Measurements from ENCODE around the gene GPBAR1.

Gene GPBAR1

DNA sequence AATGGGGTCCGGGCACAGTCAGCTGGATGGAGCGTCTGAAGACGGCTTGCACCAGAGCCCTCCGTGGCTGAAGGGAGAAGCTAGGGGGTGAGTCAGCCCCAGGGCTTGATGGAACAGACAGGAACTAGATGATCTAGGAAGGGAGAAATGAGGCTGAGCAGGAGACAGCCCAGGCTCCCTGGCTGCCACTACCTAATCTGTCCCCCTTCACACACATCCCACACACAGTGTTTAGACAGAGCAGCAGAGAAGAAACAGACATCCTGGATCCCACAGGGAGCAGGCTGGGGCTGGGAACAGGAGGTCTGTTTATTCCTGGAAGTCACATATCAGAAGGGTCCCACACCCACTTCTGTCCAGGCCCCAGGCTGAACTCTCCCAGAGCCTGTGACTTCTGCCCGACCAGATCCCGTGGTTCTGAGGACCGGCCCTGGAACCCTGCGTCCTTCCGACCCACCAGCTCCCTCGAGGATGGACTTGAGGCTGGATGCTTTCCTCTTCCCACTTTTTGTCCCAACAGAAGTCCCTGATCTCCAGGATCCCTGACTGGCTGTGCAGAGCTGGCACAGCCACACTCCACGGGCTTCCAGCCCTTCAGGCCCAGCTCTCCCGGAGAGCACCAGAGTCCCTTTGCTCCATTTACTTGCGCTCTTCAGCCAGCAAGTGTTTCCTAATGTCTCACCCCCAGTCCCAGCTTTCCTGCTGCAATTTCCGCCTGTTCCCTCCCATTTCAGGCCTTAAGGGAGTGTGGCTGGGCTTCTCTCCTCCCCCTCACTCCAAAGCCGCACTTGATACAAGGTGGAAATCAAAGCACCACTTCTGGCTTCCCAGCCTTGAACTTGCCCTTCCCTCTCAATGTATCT, 1.5 kb upstream of the GPBAR1 start:
- Histone ChIP-seq H3K4me1 (ENCODE audit: control insufficient read depth in 2 of 2, insufficient read depth in 2 of 2, low read length in 2 of 2) (peaks cover 40 to 44% of the 10 kb centered on the region in 2 donors), H3K9me3 (ENCODE audit: control insufficient read depth in 2 of 2, low read length in 2 of 2) (no peaks in the 10 kb centered on the region), H3K4me3 (ENCODE audit: low read length in 2 of 2) (no peak overlapping the region), H3K9ac (ENCODE audit: low read depth in 1 of 2, low read length in 2 of 2) (no peak overlapping the region), H3K27me3 (ENCODE audit: control insufficient read depth in 2 of 2, insufficient read depth in 2 of 2, low read length in 2 of 2) (no peaks in the 10 kb centered on the region), H3K27ac (ENCODE audit: low read depth in 2 of 2, low read length in 2 of 2) (peak overlapping the region; percentile 67 to 70), H3K36me3 (ENCODE audit: control insufficient read depth in 2 of 2, insufficient read depth in 2 of 2, low read length in 2 of 2) (peaks cover 22 to 27% of the 10 kb centered on the region in 2 donors)

DNA sequence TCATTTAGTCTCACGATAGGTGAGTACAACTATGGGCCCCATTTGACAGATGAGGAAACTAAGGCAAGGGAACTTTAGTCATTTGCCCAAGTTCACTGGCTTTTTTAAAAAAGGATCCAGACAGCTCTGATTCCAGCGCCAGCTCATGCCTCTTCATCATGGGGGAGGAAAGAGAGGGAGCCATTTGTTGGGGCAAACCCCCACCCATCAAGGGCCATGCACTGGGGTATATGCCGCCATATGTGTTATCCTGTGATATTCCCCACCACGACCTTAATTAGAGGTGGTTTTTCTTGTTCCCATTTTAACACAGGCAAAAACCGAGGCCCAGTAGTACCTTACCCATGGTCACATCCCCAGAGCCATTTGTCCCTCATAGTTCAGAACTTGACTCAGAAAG, 649 bp upstream of the GPBAR1 start:
- Histone ChIP-seq H3K4me3 (ENCODE audit: low read length in 2 of 2) (no peak overlapping the region), H3K9me3 (ENCODE audit: control insufficient read depth in 2 of 2, low read length in 2 of 2) (no peaks in the 10 kb centered on the region), H3K36me3 (ENCODE audit: control insufficient read depth in 2 of 2, insufficient read depth in 2 of 2, low read length in 2 of 2) (peaks cover 16 to 26% of the 10 kb centered on the region in 2 donors), H3K27me3 (ENCODE audit: control insufficient read depth in 2 of 2, insufficient read depth in 2 of 2, low read length in 2 of 2) (no peaks in the 10 kb centered on the region), H3K4me1 (ENCODE audit: control insufficient read depth in 2 of 2, insufficient read depth in 2 of 2, low read length in 2 of 2) (peaks cover 48 to 53% of the 10 kb centered on the region in 2 donors), H3K27ac (ENCODE audit: low read depth in 2 of 2, low read length in 2 of 2) (peak overlapping the region; percentile 67 to 70), H3K9ac (ENCODE audit: low read depth in 1 of 2, low read length in 2 of 2) (no peak overlapping the region)

DNA sequence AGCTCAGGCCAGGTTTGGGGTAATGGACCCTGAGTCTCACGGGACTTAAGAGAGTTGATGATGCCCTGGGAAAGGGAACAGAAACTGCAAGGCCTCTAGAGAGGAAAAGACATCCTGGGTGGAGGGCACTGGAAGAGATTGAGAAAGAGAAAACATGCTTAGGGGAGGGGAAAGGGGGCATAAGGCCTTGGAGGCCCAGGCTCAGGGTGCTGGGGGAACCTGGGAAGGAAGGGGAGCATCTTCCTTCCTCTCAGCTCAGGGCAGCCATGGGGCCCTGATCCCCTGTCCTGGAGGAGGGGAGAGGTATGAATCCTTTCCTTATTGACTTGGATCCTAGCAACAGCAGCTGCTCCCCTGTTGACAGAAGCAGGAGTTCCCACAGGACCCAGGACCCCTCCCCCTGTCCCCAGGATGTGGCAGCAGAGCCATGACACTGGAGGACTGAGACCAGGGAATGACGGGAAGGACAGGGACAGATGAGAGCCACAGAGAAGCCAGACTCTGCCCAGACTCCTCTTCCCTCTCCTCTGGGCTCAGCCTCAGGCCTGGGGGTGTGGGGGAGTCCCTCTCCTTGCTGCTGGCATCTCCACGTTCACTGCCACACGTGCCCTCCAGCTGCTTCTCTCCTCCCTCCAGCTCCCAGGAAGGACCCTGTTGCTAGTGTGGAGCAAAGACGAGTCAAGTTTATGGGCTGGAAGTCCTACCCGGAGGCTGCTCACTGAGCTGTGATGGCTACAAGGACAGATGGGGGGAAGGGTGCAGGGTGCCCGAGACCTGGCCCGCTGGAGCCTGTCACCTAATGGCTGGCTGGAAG, 815 bp downstream of the GPBAR1 start:
- Histone ChIP-seq H3K27me3 (ENCODE audit: control insufficient read depth in 2 of 2, insufficient read depth in 2 of 2, low read length in 2 of 2) (no peaks in the 10 kb centered on the region), H3K27ac (ENCODE audit: low read depth in 2 of 2, low read length in 2 of 2) (peak overlapping the region; percentile 33 to 50), H3K4me3 (ENCODE audit: low read length in 2 of 2) (peak overlapping the region in 1 of 2 donors; percentile 25), H3K36me3 (ENCODE audit: control insufficient read depth in 2 of 2, insufficient read depth in 2 of 2, low read length in 2 of 2) (peaks cover 25 to 28% of the 10 kb centered on the region in 2 donors), H3K4me1 (ENCODE audit: control insufficient read depth in 2 of 2, insufficient read depth in 2 of 2, low read length in 2 of 2) (peaks cover 56 to 60% of the 10 kb centered on the region in 2 donors), H3K9ac (ENCODE audit: low read depth in 1 of 2, low read length in 2 of 2) (peak overlapping the region in 1 of 2 donors; percentile 52), H3K9me3 (ENCODE audit: control insufficient read depth in 2 of 2, low read length in 2 of 2) (no peaks in the 10 kb centered on the region)

DNA sequence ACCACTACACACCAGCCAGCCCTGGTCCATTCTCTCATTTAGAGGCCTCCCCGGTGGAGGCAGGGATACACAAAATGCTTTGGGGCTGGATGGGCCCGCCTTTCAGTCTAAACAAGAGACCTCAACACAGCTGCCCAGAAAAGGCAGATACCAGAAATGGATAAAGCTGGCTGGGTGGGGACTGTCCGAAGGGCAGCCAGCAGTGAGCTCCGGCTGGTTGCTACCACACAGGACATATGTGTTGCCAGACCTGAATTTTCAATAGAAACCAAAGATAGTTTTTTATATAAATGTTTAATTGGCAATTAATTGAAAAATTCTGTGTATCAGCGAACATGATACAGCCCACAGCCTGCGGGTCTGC, 1.4 kb downstream of the GPBAR1 start:
- Histone ChIP-seq H3K36me3 (ENCODE audit: control insufficient read depth in 2 of 2, insufficient read depth in 2 of 2, low read length in 2 of 2) (peaks cover 28 to 29% of the 10 kb centered on the region in 2 donors), H3K9ac (ENCODE audit: low read depth in 1 of 2, low read length in 2 of 2) (no peak overlapping the region), H3K4me3 (ENCODE audit: low read length in 2 of 2) (no peak overlapping the region), H3K9me3 (ENCODE audit: control insufficient read depth in 2 of 2, low read length in 2 of 2) (no peaks in the 10 kb centered on the region), H3K4me1 (ENCODE audit: control insufficient read depth in 2 of 2, insufficient read depth in 2 of 2, low read length in 2 of 2) (peaks cover 56 to 60% of the 10 kb centered on the region in 2 donors), H3K27ac (ENCODE audit: low read depth in 2 of 2, low read length in 2 of 2) (peak overlapping the region in 1 of 2 donors; percentile 50), H3K27me3 (ENCODE audit: control insufficient read depth in 2 of 2, insufficient read depth in 2 of 2, low read length in 2 of 2) (no peaks in the 10 kb centered on the region)

DNA sequence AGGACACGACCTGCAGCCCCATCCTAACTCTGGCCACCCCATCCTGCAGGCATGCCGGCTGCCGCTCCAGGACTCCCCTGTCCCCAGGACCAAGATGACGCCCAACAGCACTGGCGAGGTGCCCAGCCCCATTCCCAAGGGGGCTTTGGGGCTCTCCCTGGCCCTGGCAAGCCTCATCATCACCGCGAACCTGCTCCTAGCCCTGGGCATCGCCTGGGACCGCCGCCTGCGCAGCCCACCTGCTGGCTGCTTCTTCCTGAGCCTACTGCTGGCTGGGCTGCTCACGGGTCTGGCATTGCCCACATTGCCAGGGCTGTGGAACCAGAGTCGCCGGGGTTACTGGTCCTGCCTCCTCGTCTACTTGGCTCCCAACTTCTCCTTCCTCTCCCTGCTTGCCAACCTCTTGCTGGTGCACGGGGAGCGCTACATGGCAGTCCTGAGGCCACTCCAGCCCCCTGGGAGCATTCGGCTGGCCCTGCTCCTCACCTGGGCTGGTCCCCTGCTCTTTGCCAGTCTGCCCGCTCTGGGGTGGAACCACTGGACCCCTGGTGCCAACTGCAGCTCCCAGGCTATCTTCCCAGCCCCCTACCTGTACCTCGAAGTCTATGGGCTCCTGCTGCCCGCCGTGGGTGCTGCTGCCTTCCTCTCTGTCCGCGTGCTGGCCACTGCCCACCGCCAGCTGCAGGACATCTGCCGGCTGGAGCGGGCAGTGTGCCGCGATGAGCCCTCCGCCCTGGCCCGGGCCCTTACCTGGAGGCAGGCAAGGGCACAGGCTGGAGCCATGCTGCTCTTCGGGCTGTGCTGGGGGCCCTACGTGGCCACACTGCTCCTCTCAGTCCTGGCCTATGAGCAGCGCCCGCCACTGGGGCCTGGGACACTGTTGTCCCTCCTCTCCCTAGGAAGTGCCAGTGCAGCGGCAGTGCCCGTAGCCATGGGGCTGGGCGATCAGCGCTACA, 2.1 kb downstream of the GPBAR1 start:
- no peaks in the 10 kb centered on the region for H3K9me3 ChIP-seq (ENCODE audit: control insufficient read depth in 2 of 2, low read length in 2 of 2)

DNA sequence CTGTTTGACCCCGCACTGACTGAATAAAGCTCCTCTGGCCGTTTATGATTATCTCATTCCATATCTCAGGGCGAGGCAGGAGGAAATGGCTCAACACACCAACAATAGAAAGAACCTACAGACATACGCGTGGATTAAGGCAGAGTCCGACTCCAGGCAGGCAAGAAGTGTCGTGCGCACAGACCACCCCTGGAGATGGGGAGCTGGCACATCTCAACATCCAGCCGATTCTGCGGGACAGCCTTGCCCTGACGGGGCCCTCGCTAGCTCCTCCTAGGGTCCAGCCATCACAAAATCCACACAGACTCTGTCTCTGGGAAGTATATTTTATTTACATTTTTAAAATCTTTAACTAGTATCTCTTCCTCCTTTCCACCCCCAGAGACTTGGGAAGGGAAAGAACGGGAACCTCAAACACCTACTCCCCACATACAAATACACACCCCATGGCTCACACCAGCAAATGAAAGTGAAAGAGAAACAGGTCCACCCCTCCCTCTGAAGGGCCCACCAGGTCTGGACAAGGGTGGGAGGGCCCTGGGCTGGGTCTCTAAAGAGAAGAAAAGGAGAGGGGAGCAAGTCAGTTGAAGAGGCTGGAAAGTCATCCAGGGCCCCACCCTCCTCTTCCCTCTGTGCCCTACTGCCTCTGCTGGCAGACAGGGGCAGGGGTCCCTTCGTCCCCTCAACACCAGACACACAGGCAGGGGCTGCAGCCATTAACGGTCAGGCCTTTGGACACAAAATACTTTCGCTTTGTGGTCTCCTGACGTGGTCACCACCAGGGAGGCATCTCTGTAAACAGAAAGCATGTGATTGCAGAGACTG, 3.2 kb downstream of the GPBAR1 start:
- Histone ChIP-seq H3K27me3 (ENCODE audit: control insufficient read depth in 2 of 2, insufficient read depth in 2 of 2, low read length in 2 of 2) (no peaks in the 10 kb centered on the region), H3K27ac (ENCODE audit: low read depth in 2 of 2, low read length in 2 of 2) (peak overlapping the region; percentile 90 to 93), H3K9me3 (ENCODE audit: control insufficient read depth in 2 of 2, low read length in 2 of 2) (no peaks in the 10 kb centered on the region), H3K4me3 (ENCODE audit: low read length in 2 of 2) (peak overlapping the region; percentile 41 to 48), H3K4me1 (ENCODE audit: control insufficient read depth in 2 of 2, insufficient read depth in 2 of 2, low read length in 2 of 2) (peaks cover 52 to 55% of the 10 kb centered on the region in 2 donors), H3K36me3 (ENCODE audit: control insufficient read depth in 2 of 2, insufficient read depth in 2 of 2, low read length in 2 of 2) (peaks cover 28 to 32% of the 10 kb centered on the region in 2 donors), H3K9ac (ENCODE audit: low read depth in 1 of 2, low read length in 2 of 2) (peak overlapping the region; percentile 50 to 56)

More for the DNA sequence above, 2.1 kb downstream of the GPBAR1 start:
- Histone ChIP-seq H3K9ac (ENCODE audit: low read depth in 1 of 2, low read length in 2 of 2) (peak overlapping the region; percentile 47 to 50), H3K4me1 (ENCODE audit: control insufficient read depth in 2 of 2, insufficient read depth in 2 of 2, low read length in 2 of 2) (peaks cover 56 to 60% of the 10 kb centered on the region in 2 donors), H3K4me3 (ENCODE audit: low read length in 2 of 2) (no peak overlapping the region), H3K36me3 (ENCODE audit: control insufficient read depth in 2 of 2, insufficient read depth in 2 of 2, low read length in 2 of 2) (peaks cover 28 to 32% of the 10 kb centered on the region in 2 donors), H3K27ac (ENCODE audit: low read depth in 2 of 2, low read length in 2 of 2) (peak overlapping the region; percentile 90 to 93), H3K27me3 (ENCODE audit: control insufficient read depth in 2 of 2, insufficient read depth in 2 of 2, low read length in 2 of 2) (no peaks in the 10 kb centered on the region)

DNA sequence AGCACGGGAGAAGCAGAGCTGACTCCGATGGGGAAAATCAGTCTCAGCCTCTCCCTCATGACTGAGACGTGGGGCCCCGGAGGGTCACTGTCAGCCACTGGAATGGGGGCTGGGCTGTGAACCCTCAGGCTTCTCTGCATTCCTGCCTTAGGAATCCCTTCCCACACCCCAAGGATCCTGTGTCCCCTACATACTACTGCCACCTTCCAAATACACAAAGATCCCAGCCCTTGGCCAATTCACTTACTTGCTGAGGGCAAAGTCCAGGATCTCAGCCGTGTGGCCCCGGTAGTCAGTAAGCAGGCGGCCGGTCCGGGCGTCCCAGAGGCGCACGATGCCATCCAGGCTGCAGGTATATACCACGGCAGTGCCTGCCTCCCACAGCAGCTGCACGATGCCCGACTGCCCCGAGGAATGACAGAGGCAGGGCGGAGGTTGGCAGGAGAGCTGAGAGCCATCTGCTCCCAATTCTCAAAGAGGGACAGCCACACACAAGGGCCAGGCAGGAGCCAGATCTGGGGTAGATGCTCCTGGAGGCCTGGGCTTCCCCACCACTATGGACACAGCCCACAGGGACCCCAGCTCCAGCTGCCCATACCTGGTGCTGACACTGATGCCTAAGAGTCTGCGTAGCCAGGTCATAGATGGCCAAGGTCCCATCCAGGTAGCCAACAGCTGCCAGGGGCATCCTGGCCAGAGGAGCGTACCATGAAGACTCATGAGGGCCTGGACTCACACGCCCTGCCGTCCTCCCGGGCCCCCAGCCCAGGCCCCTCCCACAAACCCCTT, 4.2 kb downstream of the GPBAR1 start:
- peaks cover 55 to 56% of the 10 kb centered on the region in 2 donors for H3K4me1 ChIP-seq (ENCODE audit: control insufficient read depth in 2 of 2, insufficient read depth in 2 of 2, low read length in 2 of 2)
- no peaks in the 10 kb centered on the region for H3K27me3 ChIP-seq (ENCODE audit: control insufficient read depth in 2 of 2, insufficient read depth in 2 of 2, low read length in 2 of 2)
- H3K9ac ChIP-seq (ENCODE audit: low read depth in 1 of 2, low read length in 2 of 2): peak overlapping the region in 1 of 2 donors; percentile 50
- peak overlapping the region; percentile 90 to 93 for H3K27ac ChIP-seq (ENCODE audit: low read depth in 2 of 2, low read length in 2 of 2)
- peaks cover 28 to 32% of the 10 kb centered on the region in 2 donors for H3K36me3 ChIP-seq (ENCODE audit: control insufficient read depth in 2 of 2, insufficient read depth in 2 of 2, low read length in 2 of 2)
- H3K9me3 ChIP-seq (ENCODE audit: control insufficient read depth in 2 of 2, low read length in 2 of 2): no peaks in the 10 kb centered on the region
- peak overlapping the region; percentile 4 to 41 for H3K4me3 ChIP-seq (ENCODE audit: low read length in 2 of 2)

DNA sequence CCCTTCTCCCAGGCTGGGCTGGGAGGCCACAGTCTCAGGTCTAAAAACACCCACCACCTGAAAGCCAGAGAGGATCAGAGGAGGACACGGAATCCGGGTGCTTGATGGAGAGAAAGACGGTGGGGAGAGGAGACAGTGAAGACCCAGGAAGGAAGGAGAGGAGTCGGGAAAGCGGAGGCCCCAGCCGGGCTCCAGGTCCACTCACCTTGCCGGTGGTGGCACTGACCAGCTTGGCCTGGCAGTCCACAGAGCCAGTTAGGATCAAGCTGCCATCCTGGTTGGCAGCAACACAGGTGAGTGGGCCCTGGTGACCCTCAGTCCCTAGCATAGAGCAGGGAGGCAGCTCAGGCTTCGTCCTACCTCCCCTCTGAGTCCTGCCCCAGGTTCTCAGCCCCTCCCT, 4.8 kb downstream of the GPBAR1 start:
- Histone ChIP-seq H3K4me3 (ENCODE audit: low read length in 2 of 2) (peak overlapping the region in 1 of 2 donors; percentile 4), H3K27ac (ENCODE audit: low read depth in 2 of 2, low read length in 2 of 2) (peak overlapping the region; percentile 90 to 93), H3K36me3 (ENCODE audit: control insufficient read depth in 2 of 2, insufficient read depth in 2 of 2, low read length in 2 of 2) (peaks cover 28 to 32% of the 10 kb centered on the region in 2 donors), H3K27me3 (ENCODE audit: control insufficient read depth in 2 of 2, insufficient read depth in 2 of 2, low read length in 2 of 2) (no peaks in the 10 kb centered on the region), H3K4me1 (ENCODE audit: control insufficient read depth in 2 of 2, insufficient read depth in 2 of 2, low read length in 2 of 2) (peaks cover 54 to 57% of the 10 kb centered on the region in 2 donors), H3K9ac (ENCODE audit: low read depth in 1 of 2, low read length in 2 of 2) (peak overlapping the region in 1 of 2 donors; percentile 30), H3K9me3 (ENCODE audit: control insufficient read depth in 2 of 2, low read length in 2 of 2) (no peaks in the 10 kb centered on the region)
